PFSK-1 (cell line): Measurements from ENCODE around the gene GRK3.

Experiments
- POLR2AphosphoS5 ChIP-seq: IDR thresholded peaks from 2 replicates; pipeline ENCODE4 v1.6.1; 2012; ENCODE audit warnings: low read depth, mild to moderate bottlenecking, control low read depth, low read length, moderate library complexity
- SIN3A ChIP-seq: IDR thresholded peaks from 2 replicates; pipeline ENCODE4 v1.6.1; 2012; ENCODE audit warnings: mild to moderate bottlenecking, low read length, moderate library complexity, borderline replicate concordance; ENCODE audit not compliant: insufficient read depth

DNA sequence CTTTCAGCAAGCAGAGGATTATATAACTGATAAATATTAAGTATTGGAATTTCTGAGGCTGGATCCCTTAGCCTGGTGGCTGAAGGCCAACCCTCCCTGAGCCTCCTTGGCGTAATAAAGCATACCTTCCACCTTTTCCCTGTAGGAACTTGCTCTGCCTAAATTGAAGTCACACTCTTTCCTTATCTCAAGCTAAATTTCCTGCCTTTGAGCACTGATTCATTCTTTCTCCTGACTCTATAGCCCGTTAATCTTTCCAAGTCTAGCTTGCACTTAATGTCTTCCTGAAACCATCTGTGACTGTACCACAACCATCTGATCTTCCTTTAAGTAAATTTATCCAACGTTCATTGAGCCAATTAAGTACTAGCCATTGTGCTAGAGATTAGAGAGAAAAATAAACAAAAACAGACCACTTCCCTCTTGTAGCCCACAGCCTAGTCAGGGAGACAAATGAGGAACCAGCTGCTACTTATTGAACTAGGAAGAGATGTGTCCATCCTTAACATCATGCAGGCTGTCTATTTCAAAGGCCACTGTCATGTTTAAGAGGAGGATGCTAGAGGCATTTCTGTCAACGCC is 62.9 kb downstream of the GRK3 start:
- TF ChIP-seq POLR2AphosphoS5 (no peak), SIN3A (no peak)
